HEK293T (cell line): ENCODE results near the gene SLC25A3.

Experiments used
- ARNT ChIP-seq: fragments of 450-650 bp; IDR thresholded peaks from 2 replicates; pipeline ENCODE4 v1.6.1; 2017; ENCODE audit warnings: mild to moderate bottlenecking
- BHLHE40 ChIP-seq: fragments of 450-650 bp; IDR thresholded peaks from 2 replicates; pipeline ENCODE4 v1.6.1; 2016; ENCODE audit warnings: mild to moderate bottlenecking, moderate library complexity, borderline replicate concordance
- ELF4 ChIP-seq: fragments of 450-650 bp; IDR thresholded peaks from 2 replicates; pipeline ENCODE4 v1.6.1; 2017; ENCODE audit warnings: antibody characterized with exemption
- FOXA1 ChIP-seq: fragments of 450-650 bp; IDR thresholded peaks from 2 replicates; pipeline ENCODE4 v1.6.1; 2016; ENCODE audit warnings: mild to moderate bottlenecking
- FOXK2 ChIP-seq: fragments of 450-650 bp; IDR thresholded peaks from 2 replicates; pipeline ENCODE4 v1.6.1; 2016; ENCODE audit warnings: mild to moderate bottlenecking
- FOXM1 ChIP-seq: fragments of 450-650 bp; IDR thresholded peaks from 2 replicates; pipeline ENCODE4 v1.6.1; 2017; ENCODE audit warnings: mild to moderate bottlenecking, borderline replicate concordance
- HDGF ChIP-seq: fragments of 450-650 bp; IDR thresholded peaks from 2 replicates; pipeline ENCODE4 v1.6.1; 2017; ENCODE audit warnings: antibody characterized with exemption, borderline replicate concordance
- NFRKB ChIP-seq: fragments of 450-650 bp; IDR thresholded peaks from 2 replicates; pipeline ENCODE4 v1.6.1; 2016; ENCODE audit warnings: mild to moderate bottlenecking, moderate library complexity
- SP1 ChIP-seq: fragments of 450-650 bp; IDR thresholded peaks from 2 replicates; pipeline ENCODE4 v1.6.1; 2017
- SUZ12 ChIP-seq: fragments of 450-650 bp; IDR thresholded peaks from 2 replicates; pipeline ENCODE4 v1.6.1; 2016; ENCODE audit warnings: mild to moderate bottlenecking
- TARDBP ChIP-seq: fragments of 450-650 bp; IDR thresholded peaks from 2 replicates; pipeline ENCODE4 v1.6.1; 2016
- ZNF384 ChIP-seq: fragments of 450-650 bp; IDR thresholded peaks from 2 replicates; pipeline ENCODE4 v1.6.1; 2016

DNA sequence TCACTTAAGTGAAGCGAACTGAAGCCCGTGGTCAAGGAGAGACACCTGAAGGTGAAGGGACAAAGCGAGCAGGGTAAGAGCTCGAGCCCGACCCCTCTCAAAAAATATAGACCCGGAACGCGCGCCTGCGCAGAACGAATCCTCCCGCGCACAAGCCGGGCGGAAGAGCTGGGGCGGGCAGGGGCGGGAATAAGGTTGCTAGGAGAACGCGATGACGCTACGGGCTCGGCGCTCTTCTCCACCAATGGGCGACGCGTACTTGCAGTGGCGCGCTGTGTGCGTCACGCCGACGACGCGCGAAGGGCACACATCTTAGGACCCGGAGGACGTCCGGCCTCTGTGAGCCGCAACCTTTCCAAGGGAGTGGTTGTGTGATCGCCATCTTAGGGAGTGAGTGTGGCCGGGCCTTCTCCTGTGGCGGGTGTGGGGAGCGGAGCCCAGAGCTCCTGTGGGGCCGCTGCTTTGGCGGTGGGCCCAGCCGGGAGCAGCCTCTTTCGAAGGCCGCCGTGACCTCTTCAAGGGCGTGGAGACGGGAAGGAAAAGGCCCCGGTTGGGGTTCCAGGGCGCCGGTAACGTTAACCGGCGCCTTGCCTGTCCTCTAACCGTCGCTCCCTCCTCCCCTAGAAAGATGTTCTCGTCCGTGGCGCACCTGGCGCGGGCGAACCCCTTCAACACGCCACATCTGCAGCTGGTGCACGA, at the start of gene SLC25A3:
- TF ChIP-seq SUZ12 (no peak), BHLHE40 (no peak), ELF4 (peak; percentile 81), HDGF (no peak), FOXK2 (no peak), SP1 (no peak), FOXA1 (no peak), TARDBP (no peak), ZNF384 (no peak), FOXM1 (no peak), ARNT (no peak), NFRKB (no peak)
